HFFc6 (cell line): ENCODE measurements around the gene SELENOS. TPM values are rescaled to one million over a fixed set of nuclear protein-coding genes. Genes with fewer than 3 reads are reported as not detected.

Experiments used
- DNase-seq: peaks from one replicate; pipeline ENCODE4 v3.0.0-alpha.2; 2018
- H3K27ac Mint-ChIP-seq: 2 replicates; pipeline ENCODE4 v1.8.0; 2020; ENCODE audit warnings: mild to moderate bottlenecking, mixed read lengths
- H3K27me3 Mint-ChIP-seq: 2 replicates; pipeline ENCODE4 v1.8.0; 2021; ENCODE audit warnings: mild to moderate bottlenecking, moderate library complexity, mixed read lengths; ENCODE audit not compliant: insufficient read depth
- H3K36me3 Mint-ChIP-seq: 2 replicates; pipeline ENCODE4 v1.8.0; 2021; ENCODE audit warnings: low read depth, mixed read lengths
- H3K4me1 Mint-ChIP-seq: 2 replicates; pipeline ENCODE4 v1.8.0; 2020; ENCODE audit warnings: low read depth, mixed read lengths
- H3K4me3 Mint-ChIP-seq: 2 replicates; pipeline ENCODE4 v1.8.0; 2020; ENCODE audit warnings: mild to moderate bottlenecking, moderate library complexity, mixed read lengths
- H3K9me3 Mint-ChIP-seq: 2 replicates; pipeline ENCODE4 v1.8.0; 2020; ENCODE audit warnings: mild to moderate bottlenecking, mixed read lengths
- CTCF ChIP-seq: fragments of 200-600 bp; sonication (generic); IDR thresholded peaks from 2 replicates; pipeline ENCODE4 v1.5.0; 2021; ENCODE audit warnings: antibody characterized with exemption, mild to moderate bottlenecking
- total RNA-seq, 6 experiments: library from RNA; stranded (reverse); fragmentation: NEBNext Ultra II Directional; extraction: Animal tissue kit (Norgen Biotek cat#: 25700); gene quantifications; 2 replicates in 1 of 6; 3 replicates in 5 of 6; pipeline ENCODE4 v1.2.3, GENCODE V29; 2021

SELENOS gene
- total RNA-seq, 6 experiments from 2014 or later, result 73.1 to 83.1 (median 80.0) TPM

GRCh38 chr15:101255051-101255395 is 22.3 kb downstream of the SELENOS start:
- Mint-ChIP-seq H3K9me3 (no peaks in the 10 kb centered on the region), H3K27ac (no peak overlapping the region), H3K4me1 (peaks cover 31% of the 10 kb centered on the region), H3K27me3 (peaks cover 5% of the 10 kb centered on the region; the same call in 1 of the 2 replicates), H3K36me3 (peaks cover 8% of the 10 kb centered on the region), H3K4me3 (no peak overlapping the region)
- no peak for TF ChIP-seq CTCF
- no peak for DNase-seq

- Mint-ChIP-seq H3K4me1 (peaks cover 36% of the 10 kb centered on the region), H3K27ac (no peak overlapping the region), H3K27me3 (peaks cover 5% of the 10 kb centered on the region; the same call in 1 of the 2 replicates), H3K36me3 (peaks cover 12% of the 10 kb centered on the region), H3K9me3 (no peaks in the 10 kb centered on the region), H3K4me3 (no peak overlapping the region)
- DNase-seq, result no peak
- no peak for TF ChIP-seq CTCF
Observed at GRCh38 chr15:101254157-101255050, 22.9 kb downstream of the SELENOS start.

- Mint-ChIP-seq H3K4me3 (peak overlapping the region; percentile 97), H3K4me1 (peaks cover 37% of the 10 kb centered on the region), H3K27ac (peak overlapping the region; percentile 94), H3K27me3 (peaks cover 5% of the 10 kb centered on the region; the same call in 1 of the 2 replicates), H3K36me3 (peaks cover 17% of the 10 kb centered on the region), H3K9me3 (no peaks in the 10 kb centered on the region)
- TF ChIP-seq CTCF, result no peak
- no peak for DNase-seq
Observed at GRCh38 chr15:101252836-101253235, 24.4 kb downstream of the SELENOS start.

GRCh38 chr15:101251830-101252820 is 25.2 kb downstream of the SELENOS start, which contains the start of gene CHSY1:
Gene CHSY1 (minus strand): TSS chr15:101252048. CDS start chr15:101251456, 592 bp downstream.
- TF ChIP-seq CTCF, result peak; percentile 54
- Mint-ChIP-seq H3K27me3 (peaks cover 5% of the 10 kb centered on the region; the same call in 1 of the 2 replicates), H3K4me3 (peak within 1 kb of the TSS; percentile 97), H3K4me1 (peaks cover 44% of the 10 kb centered on the region), H3K27ac (peak within 1 kb of the TSS; percentile 94), H3K36me3 (peaks cover 20% of the 10 kb centered on the region), H3K9me3 (no peaks in the 10 kb centered on the region)
- peak; percentile 89 for DNase-seq
